Erythroblast (primary cell): ENCODE data around the gene MED12L.

Source experiments
- GATA1 ChIP-seq: IDR thresholded peaks from 2 replicates; pipeline ENCODE4 v1.6.1; 2011; ENCODE audit warnings: low read depth, mild to moderate bottlenecking, control low read depth, low read length, moderate library complexity
- POLR2A ChIP-seq: IDR thresholded peaks from 2 replicates; pipeline ENCODE4 v1.6.1; 2011; ENCODE audit warnings: mild to moderate bottlenecking, low read length

DNA sequence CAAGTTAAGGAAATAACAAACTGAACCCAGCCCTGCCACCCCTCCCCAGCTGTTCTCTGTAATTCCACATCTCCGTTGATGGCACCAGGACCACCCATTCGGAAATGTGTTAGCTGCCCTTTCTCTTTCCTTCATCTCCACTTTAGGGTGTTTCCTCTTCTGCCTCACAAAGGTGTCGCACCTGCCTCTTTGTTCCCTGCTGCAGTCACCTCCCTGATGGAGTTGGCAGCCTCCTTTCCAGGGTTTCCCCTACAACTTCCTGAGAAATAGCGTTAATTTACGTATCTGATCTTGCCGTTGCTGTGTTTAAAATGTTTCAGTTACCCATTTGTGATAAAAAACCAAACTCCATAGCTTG, 60.2 kb downstream of the MED12L start:
- TF ChIP-seq POLR2A: no peak
- no peak for TF ChIP-seq GATA1
